Endometrium (tissue), 2 donors: ENCODE results near the gene RPP14.
"Not testable (repeated sequence)": the region's sequence is repeated elsewhere in the genome, so short reads cannot be mapped to it uniquely, and the experiment has no call there.

Experiments used
- FAIRE-seq: peaks from 2 replicates; lab custom pipeline; 2012; peaks lifted over from hg19 to GRCh38; lab: Jason Lieb, UNC
- donor health status: control.
- donor health status: control.

RPP14 gene

GRCh38 chr3:58305882-58306711 lies at the start of gene RPP14, which contains the start of gene HTD2:
Gene RPP14, plus strand, starts transcription at chr3:58306245. Its CDS starts 4,085 bp downstream, at chr3:58310330.
Gene HTD2, plus strand, starts transcription at chr3:58306520. Its CDS starts 11,094 bp downstream, at chr3:58317614.
- peak; percentile 88 for FAIRE-seq

GRCh38 chr3:58256511-58256910 lies 49.5 kb upstream of the RPP14 start:
- no peak for FAIRE-seq

GRCh38 chr3:58258392-58259055 lies 47.5 kb upstream of the RPP14 start:
- FAIRE-seq, result no peak

GRCh38 chr3:58260261-58260731 lies 45.7 kb upstream of the RPP14 start:
- FAIRE-seq, result no peak

GRCh38 chr3:58260733-58261132 lies 45.3 kb upstream of the RPP14 start:
- no peak for FAIRE-seq

- no peak for FAIRE-seq
Measured at GRCh38 chr3:58261954-58262666, 43.9 kb upstream of the RPP14 start.

GRCh38 chr3:58266577-58266976 lies 39.5 kb upstream of the RPP14 start:
- FAIRE-seq, result no peak

- FAIRE-seq, result not testable (repeated sequence)
Measured at GRCh38 chr3:58267543-58267942, 38.5 kb upstream of the RPP14 start.

GRCh38 chr3:58269356-58269755 lies 36.7 kb upstream of the RPP14 start:
- no peak for FAIRE-seq

GRCh38 chr3:58270485-58270884 lies 35.6 kb upstream of the RPP14 start:
- FAIRE-seq, result no peak

- no peak for FAIRE-seq
Measured at GRCh38 chr3:58271901-58272501, 34.0 kb upstream of the RPP14 start.

GRCh38 chr3:58272891-58273290 lies 33.2 kb upstream of the RPP14 start:
- FAIRE-seq, result no peak

GRCh38 chr3:58273362-58273761 lies 32.7 kb upstream of the RPP14 start:
- FAIRE-seq, result not testable (repeated sequence)

GRCh38 chr3:58274027-58274614 lies 31.9 kb upstream of the RPP14 start:
- FAIRE-seq, result no peak

GRCh38 chr3:58281069-58281468 lies 25.0 kb upstream of the RPP14 start:
- no peak for FAIRE-seq

GRCh38 chr3:58285334-58285733 lies 20.7 kb upstream of the RPP14 start:
- no peak for FAIRE-seq

- FAIRE-seq, result no peak
Measured at GRCh38 chr3:58287354-58287753, 18.7 kb upstream of the RPP14 start.

- FAIRE-seq, result no peak
Measured at GRCh38 chr3:58288011-58288728, 17.9 kb upstream of the RPP14 start.

GRCh38 chr3:58288964-58289613 lies 17.0 kb upstream of the RPP14 start:
- FAIRE-seq, result not testable (repeated sequence)

GRCh38 chr3:58290446-58290845 lies 15.6 kb upstream of the RPP14 start:
- not testable (repeated sequence) for FAIRE-seq
